GM12892 (cell line): Measurements from ENCODE around the gene INVS.

Experiments used
- POLR2A ChIP-seq: IDR thresholded peaks from 2 replicates; pipeline ENCODE4 v1.6.1; 2011; ENCODE audit warnings: low read depth, low read length, control low read depth
- POLR2AphosphoS5 ChIP-seq: IDR thresholded peaks from 2 replicates; pipeline ENCODE4 v1.6.1; 2011; ENCODE audit warnings: low read depth, low read length, control low read depth
- TAF1 ChIP-seq: IDR thresholded peaks from 2 replicates; pipeline ENCODE4 v1.6.1; 2011; ENCODE audit warnings: low read depth, mild to moderate bottlenecking, control low read depth, low read length, borderline replicate concordance

- TF ChIP-seq POLR2A (no peak), POLR2AphosphoS5 (no peak), TAF1 (no peak)
These were observed 196.2 kb downstream of the INVS start for GRCh38 chr9:100295240-100295639.
